Activated CD4-positive, CD25-positive, alpha-beta regulatory T cell treated with anti-CD3 and anti-CD28 coated beads, Interleukin-2, amount 50 U/mL, for 16 hours (primary cell): ENCODE data around the gene CCDC141.

ENCODE experiments used
- DNase-seq: peaks from one replicate; pipeline ENCODE4 v3.0.0-alpha.2; 2020; ENCODE audit warnings: low read depth, low spot score

The CCDC141 gene

GRCh38 chr2:178827739-178828485 lies 222.0 kb downstream of the CCDC141 start:
- DNase-seq = no peak

- DNase-seq = no peak
Measured at GRCh38 chr2:178827111-178827510, 222.8 kb downstream of the CCDC141 start.

- no peak for DNase-seq
Measured at GRCh38 chr2:178825183-178825582, 224.8 kb downstream of the CCDC141 start.

GRCh38 chr2:178824181-178824580 lies 225.8 kb downstream of the CCDC141 start:
- DNase-seq = no peak

- no peak for DNase-seq
Measured at GRCh38 chr2:178819992-178820391, 229.9 kb downstream of the CCDC141 start.

- no peak for DNase-seq
Measured at GRCh38 chr2:178819147-178819875, 230.6 kb downstream of the CCDC141 start.

GRCh38 chr2:178811901-178812300 lies 238.0 kb downstream of the CCDC141 start:
- no peak for DNase-seq

- DNase-seq = no peak
Measured at GRCh38 chr2:178811045-178811444, 238.9 kb downstream of the CCDC141 start.

- DNase-seq = no peak
Measured at GRCh38 chr2:178810422-178810821, 239.5 kb downstream of the CCDC141 start.

- DNase-seq = no peak
Measured at GRCh38 chr2:178807227-178808008, 242.5 kb downstream of the CCDC141 start, which contains the start of gene TTN. Gene TTN, minus strand, starts transcription at chr2:178807423. Its CDS starts 2,781 bp downstream, at chr2:178804642.

GRCh38 chr2:178806543-178806942 lies 243.4 kb downstream of the CCDC141 start:
- DNase-seq = no peak

- no peak for DNase-seq
Measured at GRCh38 chr2:178805457-178805856, 244.5 kb downstream of the CCDC141 start.

- no peak for DNase-seq
Measured at GRCh38 chr2:178804791-178805190, 245.1 kb downstream of the CCDC141 start.

GRCh38 chr2:178800510-178800909 lies 249.4 kb downstream of the CCDC141 start:
- no peak for DNase-seq

GRCh38 chr2:178799305-178799704 lies 250.6 kb downstream of the CCDC141 start:
- DNase-seq = no peak

GRCh38 chr2:178796079-178796677 lies 253.8 kb downstream of the CCDC141 start:
- DNase-seq = no peak

- no peak for DNase-seq
Measured at GRCh38 chr2:178787934-178788333, 262.0 kb downstream of the CCDC141 start.

GRCh38 chr2:178787155-178787554 lies 262.8 kb downstream of the CCDC141 start:
- DNase-seq = no peak

- no peak for DNase-seq
Measured at GRCh38 chr2:178783889-178784288, 266.0 kb downstream of the CCDC141 start.

- no peak for DNase-seq
Measured at GRCh38 chr2:178782236-178782635, 267.7 kb downstream of the CCDC141 start.
